ENCODE data around the gene DHX8.
"Not testable (repeated sequence)": the region's sequence is repeated elsewhere in the genome, so short reads cannot be mapped to it uniquely, and the experiment has no call there.

- not testable (repeated sequence) for TF ChIP-seq CTCF (IDR thresholded peaks at IDR 0.05); POLR2AphosphoS5 (IDR thresholded peaks at IDR 0.05); POLR2A (IDR thresholded peaks at IDR 0.05); EP300 (IDR thresholded peaks at IDR 0.05; ENCODE audit: low read depth)
Observed at GRCh38 chr17:43509440-43509839, 25.7 kb downstream of the DHX8 start.

Data from transverse colon (tissue), 4 donors.